DMS153 treated with DMSO at 0.1 percent for 48 hours (cell line): ENCODE results near the gene PC.

Experiments used
- DNase-seq: peaks from one replicate; lab custom pipeline; 2025; ENCODE audit not compliant: unreplicated experiment; lab: John Stamatoyannopoulos, UW

PC gene

GRCh38 chr11:66956689-66957290 lies 1.4 kb downstream of the PC start:
- DNase-seq, result no peak

GRCh38 chr11:66953081-66953833 lies 4.9 kb downstream of the PC start:
- no peak for DNase-seq

GRCh38 chr11:66951927-66952337 lies 6.3 kb downstream of the PC start:
- DNase-seq, result no peak

- DNase-seq, result no peak
Measured at GRCh38 chr11:66951135-66951534, 7.0 kb downstream of the PC start.

GRCh38 chr11:66950112-66950535 lies 8.1 kb downstream of the PC start:
- DNase-seq, result no peak

GRCh38 chr11:66938582-66939135 lies 19.5 kb downstream of the PC start:
- DNase-seq, result no peak

- DNase-seq, result no peak
Measured at GRCh38 chr11:66937193-66937733, 20.9 kb downstream of the PC start.

GRCh38 chr11:66936311-66936711 lies 21.9 kb downstream of the PC start:
- no peak for DNase-seq

GRCh38 chr11:66934950-66935779 lies 23.0 kb downstream of the PC start:
- DNase-seq, result no peak

GRCh38 chr11:66933531-66933930 lies 24.7 kb downstream of the PC start:
- no peak for DNase-seq

- DNase-seq, result no peak
Measured at GRCh38 chr11:66932543-66932942, 25.6 kb downstream of the PC start.

- DNase-seq, result no peak
Measured at GRCh38 chr11:66929753-66930152, 28.4 kb downstream of the PC start.

- DNase-seq, result no peak
Measured at GRCh38 chr11:66924272-66924671, 33.9 kb downstream of the PC start.

GRCh38 chr11:66922551-66922950 lies 35.6 kb downstream of the PC start:
- no peak for DNase-seq

GRCh38 chr11:66920978-66921784 lies 37.0 kb downstream of the PC start:
- no peak for DNase-seq

GRCh38 chr11:66919923-66920322 lies 38.3 kb downstream of the PC start:
- DNase-seq, result no peak

- no peak for DNase-seq
Measured at GRCh38 chr11:66918741-66919140, 39.4 kb downstream of the PC start.

GRCh38 chr11:66915866-66916265 lies 42.3 kb downstream of the PC start:
- no peak for DNase-seq

GRCh38 chr11:66915046-66915832 lies 42.9 kb downstream of the PC start:
- DNase-seq, result no peak

GRCh38 chr11:66914505-66914904 lies 43.7 kb downstream of the PC start:
- no peak for DNase-seq
